NT2/D1 (cell line): ENCODE data around the gene ANTKMT.
"Not testable (repeated sequence)": the region's sequence is repeated elsewhere in the genome, so short reads cannot be mapped to it uniquely, and the experiment has no call there.

Experiments
- DNase-seq: peaks from one replicate; pipeline ENCODE4 v3.0.0-alpha.2; 2011; ENCODE audit warnings: low read depth, low spot score
- H3K27me3 ChIP-seq: 2 replicates; pipeline ENCODE4 v1.6.0; 2011; ENCODE audit warnings: mild to moderate bottlenecking; ENCODE audit not compliant: insufficient read length, insufficient read depth
- H3K36me3 ChIP-seq: 2 replicates; pipeline ENCODE4 v1.6.1; 2011; ENCODE audit warnings: mild to moderate bottlenecking, low read length, mixed read lengths; ENCODE audit not compliant: insufficient read depth, insufficient read length
- H3K4me1 ChIP-seq: 2 replicates; pipeline ENCODE4 v1.5.1; 2011; ENCODE audit not compliant: insufficient read depth, insufficient read length
- H3K4me3 ChIP-seq: 2 replicates; pipeline ENCODE4 v1.5.1; 2011; ENCODE audit warnings: low read depth; ENCODE audit not compliant: insufficient read length
- H3K9ac ChIP-seq: 2 replicates; pipeline ENCODE4 v1.6.0; 2011; ENCODE audit warnings: low read depth; ENCODE audit not compliant: insufficient read length
- H3K9me3 ChIP-seq: 2 replicates; pipeline ENCODE4 v1.5.1; 2011; ENCODE audit warnings: mild to moderate bottlenecking, low read length; ENCODE audit not compliant: insufficient read depth
- SUZ12 ChIP-seq: IDR thresholded peaks from 2 replicates; pipeline ENCODE4 v1.6.1; 2011; ENCODE audit not compliant: insufficient read length, insufficient read depth; ENCODE audit errors: extremely low read depth
- YY1 ChIP-seq: IDR thresholded peaks from 2 replicates; pipeline ENCODE4 v1.6.1; 2011; ENCODE audit not compliant: insufficient read length, insufficient read depth
- ZNF274 ChIP-seq: IDR thresholded peaks from 2 replicates; pipeline ENCODE4 v1.6.1; 2011; ENCODE audit warnings: mild to moderate bottlenecking, low read depth, low read length

The ANTKMT gene

GRCh38 chr16:749010-749409 lies 28.1 kb downstream of the ANTKMT start:
- Histone ChIP-seq H3K27me3 (peaks cover 5% of the 10 kb centered on the region), H3K9me3 (no peaks in the 10 kb centered on the region), H3K4me3 (no peak overlapping the region), H3K36me3 (no peaks in the 10 kb centered on the region), H3K4me1 (peaks cover 10% of the 10 kb centered on the region), H3K9ac (no peak overlapping the region)
- TF ChIP-seq YY1 = no peak
- no peak for TF ChIP-seq SUZ12
- no peak for TF ChIP-seq ZNF274
- no peak for DNase-seq

- TF ChIP-seq ZNF274 (no peak), YY1 (no peak), SUZ12 (no peak)
- no peaks in the 10 kb centered on the region for H3K9me3 ChIP-seq
- peaks cover 10% of the 10 kb centered on the region for H3K4me1 ChIP-seq
- no peaks in the 10 kb centered on the region for H3K36me3 ChIP-seq
- DNase-seq = no peak
- H3K27me3 ChIP-seq = peaks cover 5% of the 10 kb centered on the region
- H3K9ac ChIP-seq = peak overlapping the region; percentile 36
- no peak overlapping the region for H3K4me3 ChIP-seq
Observed at GRCh38 chr16:750485-750884, 29.5 kb downstream of the ANTKMT start.

GRCh38 chr16:751152-752006 lies 30.4 kb downstream of the ANTKMT start:
- H3K4me3 ChIP-seq = no peak overlapping the region
- H3K9me3 ChIP-seq = no peaks in the 10 kb centered on the region
- H3K9ac ChIP-seq = peak overlapping the region; percentile 71
- TF ChIP-seq YY1 (no peak), ZNF274 (no peak), SUZ12 (no peak)
- H3K4me1 ChIP-seq = peaks cover 10% of the 10 kb centered on the region
- H3K36me3 ChIP-seq = no peaks in the 10 kb centered on the region
- peaks cover 5% of the 10 kb centered on the region for H3K27me3 ChIP-seq
- DNase-seq = no peak

GRCh38 chr16:752007-752312 lies 31.0 kb downstream of the ANTKMT start:
- Histone ChIP-seq H3K9ac (peak overlapping the region; percentile 71), H3K27me3 (peaks cover 5% of the 10 kb centered on the region), H3K4me1 (peaks cover 10% of the 10 kb centered on the region), H3K4me3 (peak overlapping the region; percentile 22), H3K9me3 (no peaks in the 10 kb centered on the region), H3K36me3 (no peaks in the 10 kb centered on the region)
- peak; percentile 61 for DNase-seq
- no peak for TF ChIP-seq SUZ12
- no peak for TF ChIP-seq YY1
- TF ChIP-seq ZNF274 = no peak

GRCh38 chr16:754121-754607 lies 33.2 kb downstream of the ANTKMT start:
- not testable (repeated sequence) for H3K36me3 ChIP-seq, H3K27me3 ChIP-seq, H3K9me3 ChIP-seq, H3K9ac ChIP-seq, H3K4me3 ChIP-seq, DNase-seq
- peaks cover 12% of the 10 kb centered on the region for H3K4me1 ChIP-seq

- peaks cover 12% of the 10 kb centered on the region for H3K4me1 ChIP-seq
- H3K9me3 ChIP-seq = no peaks in the 10 kb centered on the region
- TF ChIP-seq YY1 (no peak), ZNF274 (no peak), SUZ12 (no peak)
- peaks cover 5% of the 10 kb centered on the region for H3K27me3 ChIP-seq
- H3K36me3 ChIP-seq = no peaks in the 10 kb centered on the region
- DNase-seq = no peak
- H3K4me3 ChIP-seq = no peak overlapping the region
- H3K9ac ChIP-seq = no peak overlapping the region
Observed at GRCh38 chr16:754656-755055, 33.7 kb downstream of the ANTKMT start.

GRCh38 chr16:756428-756827 lies 35.5 kb downstream of the ANTKMT start:
- Histone ChIP-seq H3K9me3 (no peaks in the 10 kb centered on the region), H3K9ac (no peak overlapping the region), H3K4me3 (no peak overlapping the region), H3K4me1 (peaks cover 13% of the 10 kb centered on the region), H3K27me3 (no peaks in the 10 kb centered on the region), H3K36me3 (no peaks in the 10 kb centered on the region)
- no peak for TF ChIP-seq ZNF274
- TF ChIP-seq SUZ12 = no peak
- TF ChIP-seq YY1 = no peak
- no peak for DNase-seq
